Inflammatory macrophage treated with lipopolysaccharide for 4 hours (primary cell): ENCODE results near the gene EPN2.

ENCODE experiments used
- DNase-seq: peaks from one replicate; pipeline ENCODE4 v3.0.0-alpha.2; 2020

EPN2 gene

GRCh38 chr17:19296786-19297778, 59.9 kb downstream of the EPN2 start:
- peak; percentile 18 for DNase-seq

- no peak for DNase-seq
These were observed 61.5 kb downstream of the EPN2 start for GRCh38 chr17:19298569-19299213.

- DNase-seq = no peak
These were observed 62.1 kb downstream of the EPN2 start for GRCh38 chr17:19299214-19299747.

GRCh38 chr17:19299866-19300265, 62.7 kb downstream of the EPN2 start:
- no peak for DNase-seq

- no peak for DNase-seq
These were observed 64.2 kb downstream of the EPN2 start for GRCh38 chr17:19301274-19301951.

- DNase-seq = no peak
These were observed 64.8 kb downstream of the EPN2 start for GRCh38 chr17:19301973-19302372.

GRCh38 chr17:19302791-19303331, 65.7 kb downstream of the EPN2 start:
- peak; percentile 71 for DNase-seq

- no peak for DNase-seq
These were observed 66.2 kb downstream of the EPN2 start for GRCh38 chr17:19303367-19303776.

- peak; percentile 96 for DNase-seq
These were observed 67.0 kb downstream of the EPN2 start for GRCh38 chr17:19304209-19304608.

- DNase-seq = no peak
These were observed 67.6 kb downstream of the EPN2 start for GRCh38 chr17:19304751-19305150.

GRCh38 chr17:19305256-19305655, 68.1 kb downstream of the EPN2 start:
- DNase-seq = peak; percentile 22

- DNase-seq = no peak
These were observed 68.6 kb downstream of the EPN2 start for GRCh38 chr17:19305761-19306159.

- peak; percentile 93 for DNase-seq
These were observed 69.3 kb downstream of the EPN2 start for GRCh38 chr17:19306160-19307111.

- DNase-seq = no peak
These were observed 70.4 kb downstream of the EPN2 start for GRCh38 chr17:19307521-19307920.

- no peak for DNase-seq
These were observed 71.2 kb downstream of the EPN2 start for GRCh38 chr17:19308398-19308797.

GRCh38 chr17:19309701-19310100, 72.5 kb downstream of the EPN2 start:
- DNase-seq = no peak

- no peak for DNase-seq
These were observed 73.0 kb downstream of the EPN2 start for GRCh38 chr17:19310151-19310550.

- DNase-seq = no peak
These were observed 73.8 kb downstream of the EPN2 start for GRCh38 chr17:19311016-19311415.

- DNase-seq = peak; percentile 87
These were observed 74.5 kb downstream of the EPN2 start for GRCh38 chr17:19311421-19312215.

- DNase-seq = no peak
These were observed 75.2 kb downstream of the EPN2 start for GRCh38 chr17:19312406-19312805.
